Cardiac fibroblast (primary cell): Measurements from ENCODE around the gene ACP3.
A peak's percentile ranks its signal among the peaks of the same experiment; 100 is the strongest.

Source experiments
- DNase-seq, 2 donors: peaks; one replicate each; pipeline versions ENCODE4 v3.0.0 to v3.0.0-alpha.2; 2010; ENCODE audit warnings: low read depth in 2 of 2
- H3K4me3 ChIP-seq, 2 donors: replicated peaks in 1 of 2; 1 replicate in 1 of 2; 2 replicates in 1 of 2; pipeline ENCODE4 v1.5.1; 2011; ENCODE audit warnings: low read depth in 2 of 2, low read length in 2 of 2, mild to moderate bottlenecking in 2 of 2, moderate library complexity in 1 of 2
- TF ChIP-seq, protein P1 (sequence below): IDR thresholded peaks from one replicate; pipeline ENCODE4 v1.5.1; 2011; ENCODE audit warnings: low read depth, mild to moderate bottlenecking, low read length, inconsistent platforms

Gene ACP3

DNA sequence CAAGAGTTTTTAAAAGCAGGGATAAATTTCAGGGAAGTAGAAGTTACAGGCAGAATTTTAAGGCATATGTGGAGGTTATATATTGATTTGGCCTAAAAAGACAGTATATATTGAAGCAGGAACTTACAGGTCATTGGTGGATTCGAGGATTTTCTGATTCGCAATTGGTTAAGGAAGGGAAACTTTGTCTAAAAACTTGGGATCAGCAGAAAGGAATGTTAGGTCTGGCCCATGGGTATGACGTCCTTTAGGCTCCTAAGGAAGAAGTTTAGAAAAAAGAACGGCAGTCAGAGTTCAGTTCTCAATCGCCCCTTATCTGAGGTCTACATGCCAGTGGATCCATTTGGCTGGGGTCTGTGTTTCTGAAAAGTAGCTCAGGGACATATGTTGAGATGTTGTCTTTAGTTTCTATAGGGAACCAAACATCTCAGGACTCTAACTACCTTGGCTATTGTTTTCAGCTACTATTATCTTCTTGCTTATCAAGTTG, 33.2 kb upstream of the ACP3 start:
- TF ChIP-seq, protein P1, sequence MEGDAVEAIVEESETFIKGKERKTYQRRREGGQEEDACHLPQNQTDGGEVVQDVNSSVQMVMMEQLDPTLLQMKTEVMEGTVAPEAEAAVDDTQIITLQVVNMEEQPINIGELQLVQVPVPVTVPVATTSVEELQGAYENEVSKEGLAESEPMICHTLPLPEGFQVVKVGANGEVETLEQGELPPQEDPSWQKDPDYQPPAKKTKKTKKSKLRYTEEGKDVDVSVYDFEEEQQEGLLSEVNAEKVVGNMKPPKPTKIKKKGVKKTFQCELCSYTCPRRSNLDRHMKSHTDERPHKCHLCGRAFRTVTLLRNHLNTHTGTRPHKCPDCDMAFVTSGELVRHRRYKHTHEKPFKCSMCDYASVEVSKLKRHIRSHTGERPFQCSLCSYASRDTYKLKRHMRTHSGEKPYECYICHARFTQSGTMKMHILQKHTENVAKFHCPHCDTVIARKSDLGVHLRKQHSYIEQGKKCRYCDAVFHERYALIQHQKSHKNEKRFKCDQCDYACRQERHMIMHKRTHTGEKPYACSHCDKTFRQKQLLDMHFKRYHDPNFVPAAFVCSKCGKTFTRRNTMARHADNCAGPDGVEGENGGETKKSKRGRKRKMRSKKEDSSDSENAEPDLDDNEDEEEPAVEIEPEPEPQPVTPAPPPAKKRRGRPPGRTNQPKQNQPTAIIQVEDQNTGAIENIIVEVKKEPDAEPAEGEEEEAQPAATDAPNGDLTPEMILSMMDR = no peak
- no peak overlapping the region for H3K4me3 ChIP-seq

DNA sequence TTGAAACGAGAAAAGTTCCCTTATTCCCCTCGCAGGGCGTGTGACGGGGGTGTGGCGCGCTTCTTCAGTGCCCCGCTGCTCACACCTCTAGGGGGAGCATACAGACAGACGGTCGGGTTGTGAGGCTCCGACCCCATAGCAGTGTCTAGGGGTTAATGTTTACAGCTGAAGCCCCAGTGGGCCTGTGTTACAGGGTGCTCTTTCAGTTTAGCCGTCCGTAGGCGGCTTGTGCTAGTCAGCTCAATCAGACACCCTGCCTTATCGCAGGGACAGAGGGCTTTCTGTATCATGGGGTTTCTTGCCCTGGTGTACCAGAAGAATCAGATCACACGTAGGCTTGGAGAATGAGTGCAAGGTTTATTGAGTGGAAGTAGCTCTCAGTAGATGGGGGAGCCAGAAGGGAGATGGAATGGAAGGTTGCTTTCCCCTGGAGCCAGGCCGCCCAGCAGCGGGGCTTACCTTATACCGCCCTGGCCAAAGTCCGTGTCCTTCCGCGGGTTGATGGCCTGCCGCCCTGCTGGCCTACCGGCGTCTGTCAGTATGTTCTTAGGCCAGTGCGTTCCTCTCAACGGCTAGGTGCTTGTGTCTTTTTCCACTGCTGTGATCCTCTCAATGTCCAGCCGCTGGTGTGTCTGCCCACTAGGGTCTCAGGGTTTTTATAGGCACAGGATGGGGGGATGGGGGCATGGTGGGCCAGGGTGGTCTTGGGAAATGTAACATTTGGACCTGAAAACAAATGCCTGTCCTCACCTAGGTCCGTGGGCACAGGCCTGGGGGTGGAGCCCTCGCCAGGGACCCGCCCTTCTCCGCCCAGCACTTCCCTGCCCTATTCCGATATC, 32.2 kb upstream of the ACP3 start:
- no peak for DNase-seq
- TF ChIP-seq, protein P1 = no peak
- no peak overlapping the region for H3K4me3 ChIP-seq

More for the DNA sequence above, 33.2 kb upstream of the ACP3 start:
- DNase-seq = peak; percentile 33 to 44

DNA sequence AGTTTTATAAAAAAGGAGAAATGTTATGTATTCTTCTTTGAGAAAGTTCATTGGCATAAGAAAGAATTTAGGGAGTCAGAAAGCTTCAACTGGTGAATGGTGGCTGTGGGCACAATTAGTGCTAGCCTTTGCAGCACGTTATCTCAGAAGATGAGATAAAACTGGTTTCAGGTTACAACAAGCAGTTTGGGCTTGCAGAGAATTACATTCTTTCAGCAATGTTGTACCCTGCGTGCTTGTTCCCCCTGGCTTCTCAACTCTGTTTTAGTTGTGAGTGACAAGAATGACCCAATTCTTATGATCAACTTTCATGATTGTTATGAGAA, 31.6 kb upstream of the ACP3 start:
- no peak overlapping the region for H3K4me3 ChIP-seq
- peak in 1 of 2 donors; percentile 12 for DNase-seq
- TF ChIP-seq, protein P1 = no peak

DNA sequence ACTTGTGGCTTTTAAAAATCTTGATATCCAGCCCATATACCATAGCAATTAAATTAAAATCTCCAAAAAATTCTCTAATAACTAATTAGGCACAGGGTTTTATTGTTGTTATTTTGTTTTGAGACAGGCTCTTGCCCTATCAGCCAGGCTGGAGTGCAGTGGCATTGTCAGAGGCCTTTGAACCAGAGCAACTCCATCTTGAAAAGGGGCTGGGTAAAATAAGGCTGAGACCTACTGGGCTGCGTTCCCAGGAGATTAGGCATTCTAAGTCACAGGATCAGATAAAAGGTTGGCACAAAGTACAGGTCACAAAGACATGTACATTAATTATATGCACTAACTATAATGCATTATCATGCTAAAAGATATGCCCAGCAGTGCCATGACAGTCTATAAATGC, 31.2 kb upstream of the ACP3 start:
- TF ChIP-seq, protein P1 = no peak

DNA sequence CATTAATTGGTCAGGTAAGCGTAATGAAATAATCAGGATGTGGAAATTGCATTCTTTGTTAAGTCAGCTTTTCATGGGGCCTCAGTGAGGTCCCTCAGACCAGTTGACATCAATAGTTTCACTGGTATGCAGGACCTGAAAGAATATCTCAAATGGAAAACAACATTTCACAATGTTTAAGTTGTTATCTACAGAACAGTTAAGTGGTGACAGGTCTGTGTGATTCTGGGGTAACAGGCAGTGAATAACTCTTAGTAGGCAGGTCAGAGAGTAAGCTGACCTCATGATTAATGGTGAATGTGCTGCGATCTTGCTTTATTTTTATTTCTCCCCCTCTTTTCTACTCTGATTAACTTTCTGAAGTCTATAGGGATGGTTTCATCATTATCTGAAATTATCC, 28.9 kb upstream of the ACP3 start:
- H3K4me3 ChIP-seq = no peak overlapping the region
- TF ChIP-seq, protein P1 = no peak
- peak; percentile 65 to 86 for DNase-seq

More for the DNA sequence above, 31.2 kb upstream of the ACP3 start:
- no peak overlapping the region for H3K4me3 ChIP-seq
- no peak for DNase-seq

DNA sequence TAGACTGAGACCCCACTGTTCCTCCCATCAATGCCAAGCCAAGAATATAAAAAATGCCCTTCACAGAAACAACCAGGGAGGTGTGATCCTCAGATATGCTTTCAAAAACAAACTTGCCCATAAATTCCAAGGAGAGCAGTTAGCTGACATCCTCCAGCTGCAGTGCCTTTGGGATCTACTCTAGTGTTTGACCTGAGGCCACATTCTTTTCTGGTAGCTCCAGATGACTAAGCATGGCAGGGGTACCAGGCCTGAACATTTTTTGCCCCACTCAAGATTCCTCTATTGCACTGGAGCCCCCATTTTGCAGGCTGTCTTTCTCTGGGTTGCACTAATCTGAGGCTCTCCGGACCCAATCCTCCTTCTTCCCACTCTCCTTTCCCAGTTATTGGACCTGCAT, 27.9 kb upstream of the ACP3 start:
- no peak overlapping the region for H3K4me3 ChIP-seq
- peak; percentile 17 to 56 for DNase-seq
- TF ChIP-seq, protein P1 = no peak

DNA sequence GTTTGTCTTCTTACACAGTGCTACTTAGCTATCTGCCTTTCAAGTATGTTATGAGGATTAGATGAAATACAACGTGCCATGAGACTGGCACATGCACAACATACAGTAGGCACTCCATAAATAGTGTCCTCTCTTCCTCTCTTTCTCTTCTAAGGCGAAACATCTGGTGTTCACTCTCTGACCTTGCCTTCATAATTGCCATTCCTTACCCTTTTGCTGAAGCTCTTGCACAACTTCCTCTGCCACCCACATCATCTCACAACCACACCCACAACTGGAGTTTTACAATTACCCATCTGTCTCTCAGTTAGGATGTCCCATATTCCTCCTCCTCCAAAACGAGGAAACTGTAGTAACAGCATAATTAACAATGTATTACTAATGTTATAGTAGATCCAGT, 26.4 kb upstream of the ACP3 start:
- DNase-seq = peak; percentile 78 to 85
- no peak overlapping the region for H3K4me3 ChIP-seq
- TF ChIP-seq, protein P1 = no peak
